ENCODE data around the gene GALNT6.

Gene GALNT6

DNA sequence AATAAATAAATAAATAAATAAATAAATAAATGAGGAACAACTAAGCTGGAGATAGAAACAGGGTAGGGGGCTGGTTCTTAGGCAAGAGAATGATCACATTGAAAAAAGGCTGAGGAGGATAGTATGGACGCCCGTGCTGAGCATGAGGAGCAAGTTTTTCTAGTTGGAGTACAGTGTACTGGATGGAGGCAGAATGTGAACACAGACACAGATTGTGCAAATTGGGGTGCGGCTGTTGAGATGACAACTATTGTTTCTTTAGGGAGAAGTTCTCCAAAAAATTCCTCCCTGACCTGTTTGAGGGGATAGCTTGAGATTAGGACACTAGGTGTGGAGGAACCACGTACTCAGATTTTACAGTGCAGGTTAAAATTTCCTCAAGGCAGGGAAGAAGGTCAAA lies 66.3 kb downstream of the GALNT6 start:
- DNase-seq (ENCODE audit: low read depth): no peak
- H3K4me3 ChIP-seq (ENCODE audit: low read length): no peak overlapping the region
- TF ChIP-seq, protein P1, sequence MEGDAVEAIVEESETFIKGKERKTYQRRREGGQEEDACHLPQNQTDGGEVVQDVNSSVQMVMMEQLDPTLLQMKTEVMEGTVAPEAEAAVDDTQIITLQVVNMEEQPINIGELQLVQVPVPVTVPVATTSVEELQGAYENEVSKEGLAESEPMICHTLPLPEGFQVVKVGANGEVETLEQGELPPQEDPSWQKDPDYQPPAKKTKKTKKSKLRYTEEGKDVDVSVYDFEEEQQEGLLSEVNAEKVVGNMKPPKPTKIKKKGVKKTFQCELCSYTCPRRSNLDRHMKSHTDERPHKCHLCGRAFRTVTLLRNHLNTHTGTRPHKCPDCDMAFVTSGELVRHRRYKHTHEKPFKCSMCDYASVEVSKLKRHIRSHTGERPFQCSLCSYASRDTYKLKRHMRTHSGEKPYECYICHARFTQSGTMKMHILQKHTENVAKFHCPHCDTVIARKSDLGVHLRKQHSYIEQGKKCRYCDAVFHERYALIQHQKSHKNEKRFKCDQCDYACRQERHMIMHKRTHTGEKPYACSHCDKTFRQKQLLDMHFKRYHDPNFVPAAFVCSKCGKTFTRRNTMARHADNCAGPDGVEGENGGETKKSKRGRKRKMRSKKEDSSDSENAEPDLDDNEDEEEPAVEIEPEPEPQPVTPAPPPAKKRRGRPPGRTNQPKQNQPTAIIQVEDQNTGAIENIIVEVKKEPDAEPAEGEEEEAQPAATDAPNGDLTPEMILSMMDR (conservative IDR thresholded peaks at IDR 0.05; ENCODE audit: low read length): no peak

DNA sequence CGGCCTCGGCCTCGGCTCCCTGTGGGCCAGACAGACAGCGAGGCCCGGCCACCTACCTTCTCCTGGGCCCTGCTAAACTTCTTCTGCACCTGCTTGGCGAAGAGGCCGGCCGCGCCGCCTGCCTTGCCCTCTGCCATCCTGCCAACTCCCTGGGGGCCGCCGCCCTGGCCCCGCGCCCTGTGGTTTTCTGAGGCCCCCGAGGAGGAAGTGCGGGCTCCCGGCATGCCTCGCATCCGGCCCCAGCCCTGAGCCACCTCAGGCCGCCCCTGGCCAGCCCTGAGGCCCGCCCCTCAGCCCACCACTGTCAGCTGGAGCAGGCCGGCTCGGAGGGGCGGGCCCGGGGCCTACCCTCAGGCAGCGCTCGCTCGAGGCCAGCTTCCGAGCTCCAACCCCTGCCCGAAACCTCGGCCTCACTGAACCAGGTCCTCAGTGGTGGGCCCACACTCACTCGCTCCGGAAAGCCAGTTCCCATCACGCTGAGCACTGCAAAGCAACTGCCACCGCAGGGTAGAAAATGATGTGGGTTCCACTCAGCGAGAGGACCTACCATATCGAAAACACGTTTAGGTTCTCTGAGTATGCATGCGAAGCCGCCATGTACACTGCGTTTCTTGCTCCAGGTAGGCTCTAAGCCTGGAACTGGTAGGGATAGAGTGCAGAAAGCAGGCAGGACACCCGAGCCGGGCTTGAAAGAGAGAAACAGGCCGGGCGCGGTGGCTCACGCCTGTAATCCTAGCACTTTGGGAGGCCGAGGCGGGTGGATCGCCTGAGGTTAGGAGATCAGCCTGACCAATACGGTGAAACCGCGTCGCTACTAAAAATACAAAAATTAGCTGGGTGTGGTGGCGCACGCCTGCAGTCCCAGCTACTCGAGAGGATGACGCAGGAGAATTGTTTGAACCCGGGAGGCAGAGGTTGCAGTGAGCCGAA lies 67.0 kb downstream of the GALNT6 start, which contains the start of gene BIN2:
Gene BIN2 (minus strand): TSS at position 209 of the 930 bp plus-strand sequence. CDS start 72 bp downstream, at position 137.
- TF ChIP-seq, protein P1 (conservative IDR thresholded peaks at IDR 0.05; ENCODE audit: low read length): no peak
- no peak within 1 kb of the TSS for H3K4me3 ChIP-seq (ENCODE audit: low read length)
- no peak for DNase-seq (ENCODE audit: low read depth)

DNA sequence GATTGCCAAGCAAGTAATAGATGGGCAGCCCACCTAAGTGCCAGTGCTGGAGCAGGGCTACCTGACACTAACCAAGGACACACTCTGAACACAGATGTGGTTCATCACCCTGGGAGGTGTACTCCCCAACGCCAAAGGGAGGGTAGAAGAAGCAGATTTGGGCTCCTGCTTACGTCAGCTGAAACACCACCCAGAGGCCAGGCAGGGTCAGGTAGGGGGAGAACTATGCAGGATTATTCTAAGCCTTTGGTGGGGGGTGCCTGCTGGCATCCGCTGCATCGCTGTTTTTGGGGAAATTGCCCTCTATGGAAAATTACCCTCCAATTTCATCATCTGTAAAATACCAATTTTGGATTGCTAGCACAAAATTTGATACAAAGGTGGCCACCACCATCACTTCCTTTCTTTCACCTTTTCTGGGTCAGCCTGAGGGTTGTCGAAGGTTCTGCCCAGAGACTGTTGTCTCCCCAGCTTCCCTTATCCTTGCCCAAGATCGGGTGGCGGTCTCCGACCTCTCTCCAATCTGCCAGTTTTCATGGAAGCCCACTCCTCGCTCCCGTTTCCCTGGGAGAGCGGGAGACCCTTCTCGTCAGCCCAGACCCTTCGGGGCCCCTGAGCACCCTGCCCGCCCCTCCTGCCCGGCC lies 67.8 kb downstream of the GALNT6 start:
- TF ChIP-seq, protein P1 (conservative IDR thresholded peaks at IDR 0.05; ENCODE audit: low read length): no peak
- no peak overlapping the region for H3K4me3 ChIP-seq (ENCODE audit: low read length)
- DNase-seq (ENCODE audit: low read depth): no peak

DNA sequence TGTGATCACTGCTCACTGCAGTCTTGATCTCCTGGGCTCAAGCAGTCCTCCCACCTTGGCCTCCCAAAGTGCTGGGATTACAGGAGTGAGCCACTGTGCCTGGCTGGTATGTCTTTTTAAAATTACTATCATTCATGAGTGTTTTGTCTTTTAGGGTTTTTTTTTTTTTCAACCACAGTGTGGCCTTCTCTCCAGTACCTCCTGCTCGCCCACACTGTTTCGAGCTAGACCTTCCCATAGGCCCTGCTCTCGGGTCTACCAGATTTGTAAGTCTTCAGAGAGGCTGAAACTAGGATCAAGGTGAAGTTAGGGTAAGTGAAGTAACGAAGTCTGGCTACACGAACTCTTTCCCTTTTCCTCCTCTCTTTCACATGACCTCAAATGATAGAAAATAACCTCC lies 68.8 kb downstream of the GALNT6 start:
- TF ChIP-seq, protein P1 (conservative IDR thresholded peaks at IDR 0.05; ENCODE audit: low read length): no peak
- H3K4me3 ChIP-seq (ENCODE audit: low read length): no peak overlapping the region
- DNase-seq (ENCODE audit: low read depth): no peak

DNA sequence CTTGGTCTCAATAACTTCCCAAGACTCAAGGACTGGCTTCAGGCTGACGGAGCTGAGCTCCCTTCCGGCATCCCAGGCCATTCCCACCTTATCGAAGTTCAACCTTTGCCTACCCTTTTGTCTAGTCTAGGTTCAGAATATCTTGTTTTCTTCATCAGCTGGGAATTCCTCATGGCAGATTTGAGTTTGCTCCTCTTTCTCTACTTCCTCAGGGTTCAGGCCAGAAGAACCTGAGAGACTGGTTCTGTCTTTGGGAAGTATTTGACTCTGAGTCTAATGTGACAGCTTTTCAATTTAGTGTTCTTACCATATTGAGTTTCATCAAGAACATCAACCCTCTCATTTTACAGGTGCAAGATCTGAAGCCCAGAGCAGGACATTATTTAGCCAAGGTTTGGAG lies 69.3 kb downstream of the GALNT6 start:
- DNase-seq (ENCODE audit: low read depth): no peak
- H3K4me3 ChIP-seq (ENCODE audit: low read length): no peak overlapping the region
- TF ChIP-seq, protein P1 (conservative IDR thresholded peaks at IDR 0.05; ENCODE audit: low read length): no peak

DNA sequence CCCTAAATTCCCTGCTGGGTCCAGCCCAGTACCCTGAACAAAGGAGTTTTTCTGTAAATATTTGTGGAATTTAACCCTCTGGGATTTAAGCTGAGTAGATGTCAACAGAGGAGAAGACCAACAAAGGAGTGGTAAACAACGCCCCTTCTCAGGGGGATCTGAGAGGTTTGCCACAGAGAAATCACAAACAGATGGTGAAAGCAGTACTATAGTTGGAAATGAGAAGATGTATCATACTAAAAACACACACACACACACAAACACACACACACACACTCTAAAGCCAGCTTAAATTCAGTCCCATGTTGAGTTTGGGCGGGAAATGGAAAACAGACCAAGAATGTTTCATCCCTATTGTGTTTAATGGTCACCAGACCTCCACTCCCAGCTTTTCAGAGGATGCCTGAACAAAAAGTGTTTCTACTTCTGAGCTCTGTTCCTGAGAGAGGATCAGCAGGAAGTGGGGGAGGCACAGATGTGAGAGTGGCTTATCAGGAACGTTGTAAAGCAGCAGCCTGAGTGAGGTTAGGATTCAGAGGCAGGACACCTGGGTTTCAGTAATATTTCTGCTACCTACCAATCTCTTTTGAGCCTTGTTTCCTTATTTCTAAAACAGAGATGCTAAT lies 70.4 kb downstream of the GALNT6 start:
- TF ChIP-seq, protein P1 (conservative IDR thresholded peaks at IDR 0.05; ENCODE audit: low read length): no peak
- DNase-seq (ENCODE audit: low read depth): peak; percentile 81
- H3K4me3 ChIP-seq (ENCODE audit: low read length): no peak overlapping the region

Measured in AG10803 (cell line).